Measurements from ENCODE around the gene ARHGEF17.
"Not testable (repeated sequence)": the region's sequence is repeated elsewhere in the genome, so short reads cannot be mapped to it uniquely, and the experiment has no call there.

The ARHGEF17 gene

GRCh38 chr11:73267122-73267846 is 40.8 kb upstream of the ARHGEF17 start:
- H3K4me3 ChIP-seq (ENCODE audit: low read length): no peak overlapping the region
- peaks cover 8% of the 10 kb centered on the region; the same call in 1 of the 2 replicates for H3K27me3 ChIP-seq (ENCODE audit: control insufficient read depth, insufficient read depth, low read length)
- H3K27ac ChIP-seq (ENCODE audit: low read length): no peak overlapping the region
- H3K9me3 ChIP-seq (ENCODE audit: control insufficient read depth, insufficient read depth, low read length): no peaks in the 10 kb centered on the region
- no peak for DNase-seq (ENCODE audit: low read depth, low spot score)
- no peaks in the 10 kb centered on the region; the same call in 1 of the 2 replicates for H3K36me3 ChIP-seq (ENCODE audit: control insufficient read depth, insufficient read depth, low read length)
- H3K4me1 ChIP-seq (ENCODE audit: control insufficient read depth, insufficient read depth, low read length): 0 out of 2 replicates have a peak, but pooled peaks cover 4% of the 10 kb centered on the region
- WGBS (ENCODE audit: insufficient coverage, insufficient read length): no CpG with 5 or more reads among the region's 3 CpGs

- H3K4me3 ChIP-seq (ENCODE audit: low read length): no peak overlapping the region
Observed at GRCh38 chr11:73267906-73268540, 40.1 kb upstream of the ARHGEF17 start.

DNA sequence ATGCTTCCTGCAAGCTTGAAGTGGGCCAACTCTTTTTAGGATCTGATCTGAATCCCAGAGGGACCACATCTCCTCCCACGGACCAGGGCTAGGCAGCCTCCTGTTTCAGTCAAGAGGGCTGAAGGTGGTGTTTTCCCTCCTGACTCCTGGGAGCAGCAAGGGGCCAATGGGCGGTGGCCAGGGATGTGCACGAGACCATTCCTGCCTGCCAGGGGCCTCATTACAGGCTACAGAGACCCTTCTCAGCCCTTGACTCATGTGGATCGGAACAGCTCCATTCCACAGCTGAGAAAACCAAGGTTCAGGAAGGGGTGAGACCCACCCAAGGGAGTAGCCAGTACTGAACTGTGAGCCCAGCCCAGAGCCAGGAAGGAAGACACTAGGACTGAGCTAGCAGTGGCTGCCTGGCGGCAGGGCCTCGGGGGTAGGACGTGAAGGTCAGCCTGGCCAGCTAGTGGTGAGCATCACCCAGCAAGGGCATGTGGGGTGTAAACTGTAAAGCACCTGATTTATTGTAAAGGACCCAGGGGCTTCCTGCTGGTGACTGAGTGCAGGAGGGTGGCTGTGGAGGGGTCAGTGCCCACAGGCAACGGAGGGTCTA is 39.3 kb upstream of the ARHGEF17 start:
- DNase-seq (ENCODE audit: low read depth, low spot score): no peak
- Histone ChIP-seq H3K4me1 (ENCODE audit: control insufficient read depth, insufficient read depth, low read length) (0 out of 2 replicates have a peak, but pooled peaks cover 4% of the 10 kb centered on the region), H3K36me3 (ENCODE audit: control insufficient read depth, insufficient read depth, low read length) (no peaks in the 10 kb centered on the region; the same call in 1 of the 2 replicates), H3K4me3 (ENCODE audit: low read length) (no peak overlapping the region), H3K27ac (ENCODE audit: low read length) (no peak overlapping the region), H3K27me3 (ENCODE audit: control insufficient read depth, insufficient read depth, low read length) (peaks cover 5% of the 10 kb centered on the region; the same call in 1 of the 2 replicates), H3K9me3 (ENCODE audit: control insufficient read depth, insufficient read depth, low read length) (no peaks in the 10 kb centered on the region)
- no CpG with 5 or more reads among the region's 8 CpGs for WGBS (ENCODE audit: insufficient coverage, insufficient read length)

More at GRCh38 chr11:73267906-73268540, 40.1 kb upstream of the ARHGEF17 start:
- no CpG with 5 or more reads among the region's 8 CpGs for WGBS (ENCODE audit: insufficient coverage, insufficient read length)
- Histone ChIP-seq H3K27me3 (ENCODE audit: control insufficient read depth, insufficient read depth, low read length) (peaks cover 5% of the 10 kb centered on the region; the same call in 1 of the 2 replicates), H3K9me3 (ENCODE audit: control insufficient read depth, insufficient read depth, low read length) (no peaks in the 10 kb centered on the region), H3K36me3 (ENCODE audit: control insufficient read depth, insufficient read depth, low read length) (no peaks in the 10 kb centered on the region; the same call in 1 of the 2 replicates), H3K27ac (ENCODE audit: low read length) (no peak overlapping the region), H3K4me1 (ENCODE audit: control insufficient read depth, insufficient read depth, low read length) (0 out of 2 replicates have a peak, but pooled peaks cover 4% of the 10 kb centered on the region)
- no peak for DNase-seq (ENCODE audit: low read depth, low spot score)

DNA sequence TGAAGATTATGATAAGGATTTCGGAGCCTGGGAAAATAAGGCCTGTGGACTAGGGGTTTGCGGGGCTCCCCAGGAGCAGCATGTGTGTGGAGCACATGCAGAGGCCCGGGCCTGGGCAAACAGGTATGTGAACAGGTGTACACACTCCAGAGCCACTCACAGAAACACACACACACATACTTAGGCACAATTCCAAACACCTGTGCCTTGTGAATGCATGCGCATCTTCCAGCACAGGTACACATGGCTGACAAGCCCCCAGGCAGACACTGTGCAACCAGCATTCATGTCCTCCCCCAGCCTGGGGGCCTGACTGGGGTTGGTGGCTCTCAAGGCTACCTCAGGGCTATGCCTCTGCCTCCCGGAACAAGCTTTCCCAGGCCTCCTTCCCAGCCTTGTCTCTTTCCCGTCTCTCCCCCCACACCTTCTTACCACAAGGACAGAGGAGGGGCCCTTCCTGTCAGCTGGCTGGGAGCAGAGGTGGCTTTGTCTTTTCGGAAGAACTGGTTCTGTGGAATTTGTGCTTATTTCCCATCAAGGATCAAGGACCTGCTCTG is 38.5 kb upstream of the ARHGEF17 start:
- WGBS (ENCODE audit: insufficient coverage, insufficient read length): no CpG with 5 or more reads among the region's 7 CpGs
- no peaks in the 10 kb centered on the region; the same call in 1 of the 2 replicates for H3K36me3 ChIP-seq (ENCODE audit: control insufficient read depth, insufficient read depth, low read length)
- no peak for DNase-seq (ENCODE audit: low read depth, low spot score)
- 0 out of 2 replicates have a peak, but pooled peaks cover 4% of the 10 kb centered on the region for H3K4me1 ChIP-seq (ENCODE audit: control insufficient read depth, insufficient read depth, low read length)
- no peaks in the 10 kb centered on the region for H3K9me3 ChIP-seq (ENCODE audit: control insufficient read depth, insufficient read depth, low read length)
- no peak overlapping the region for H3K4me3 ChIP-seq (ENCODE audit: low read length)
- peaks cover 5% of the 10 kb centered on the region; the same call in 1 of the 2 replicates for H3K27me3 ChIP-seq (ENCODE audit: control insufficient read depth, insufficient read depth, low read length)
- H3K27ac ChIP-seq (ENCODE audit: low read length): no peak overlapping the region

GRCh38 chr11:73270016-73270854 is 37.8 kb upstream of the ARHGEF17 start:
- H3K27ac ChIP-seq (ENCODE audit: low read length): no peak overlapping the region
- H3K4me3 ChIP-seq (ENCODE audit: low read length): no peak overlapping the region
- no CpG with 5 or more reads among the region's 7 CpGs for WGBS (ENCODE audit: insufficient coverage, insufficient read length)
- H3K4me1 ChIP-seq (ENCODE audit: control insufficient read depth, insufficient read depth, low read length): 0 out of 2 replicates have a peak, but pooled peaks cover 4% of the 10 kb centered on the region
- no peaks in the 10 kb centered on the region; the same call in 1 of the 2 replicates for H3K36me3 ChIP-seq (ENCODE audit: control insufficient read depth, insufficient read depth, low read length)
- H3K27me3 ChIP-seq (ENCODE audit: control insufficient read depth, insufficient read depth, low read length): no peaks in the 10 kb centered on the region; the same call in 1 of the 2 replicates
- DNase-seq (ENCODE audit: low read depth, low spot score): no peak
- H3K9me3 ChIP-seq (ENCODE audit: control insufficient read depth, insufficient read depth, low read length): no peaks in the 10 kb centered on the region

DNA sequence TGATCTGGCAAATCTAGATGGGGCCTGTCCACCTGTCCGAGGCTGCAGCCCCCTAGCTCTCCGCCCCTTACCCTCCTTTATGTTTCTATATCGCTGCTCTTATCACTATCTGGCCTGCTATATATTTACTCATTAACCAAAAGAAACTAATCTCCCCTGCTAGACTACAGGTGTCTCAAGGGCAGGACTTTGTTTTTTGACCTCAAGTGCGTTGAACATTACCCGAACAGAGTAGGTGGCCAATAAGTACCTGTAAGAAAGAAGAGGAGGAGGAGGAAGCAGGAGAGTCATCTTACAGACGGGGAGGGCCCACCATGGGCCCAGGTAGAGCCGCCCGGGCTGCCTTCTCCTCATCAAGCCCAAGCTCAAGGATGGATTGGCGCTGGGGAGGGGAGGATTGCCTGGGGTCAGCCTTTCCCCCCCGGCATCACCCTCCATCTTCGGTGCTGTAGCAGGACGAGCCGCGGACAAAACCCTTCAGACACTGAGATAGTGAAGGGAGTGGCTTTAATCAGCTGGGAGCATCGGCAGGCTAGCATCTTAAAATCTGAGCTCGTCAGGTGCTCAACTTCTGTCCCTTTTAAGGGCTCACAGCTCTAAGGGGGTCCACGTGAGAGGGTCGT is 37.1 kb upstream of the ARHGEF17 start:
- Histone ChIP-seq H3K27me3 (ENCODE audit: control insufficient read depth, insufficient read depth, low read length) (no peaks in the 10 kb centered on the region), H3K9me3 (ENCODE audit: control insufficient read depth, insufficient read depth, low read length) (no peaks in the 10 kb centered on the region), H3K4me3 (ENCODE audit: low read length) (no peak overlapping the region), H3K36me3 (ENCODE audit: control insufficient read depth, insufficient read depth, low read length) (no peaks in the 10 kb centered on the region; the same call in 1 of the 2 replicates), H3K27ac (ENCODE audit: low read length) (no peak overlapping the region), H3K4me1 (ENCODE audit: control insufficient read depth, insufficient read depth, low read length) (0 out of 2 replicates have a peak, but pooled peaks cover 4% of the 10 kb centered on the region)
- DNase-seq (ENCODE audit: low read depth, low spot score): no peak
- no CpG with 5 or more reads among the region's 18 CpGs for WGBS (ENCODE audit: insufficient coverage, insufficient read length)

DNA sequence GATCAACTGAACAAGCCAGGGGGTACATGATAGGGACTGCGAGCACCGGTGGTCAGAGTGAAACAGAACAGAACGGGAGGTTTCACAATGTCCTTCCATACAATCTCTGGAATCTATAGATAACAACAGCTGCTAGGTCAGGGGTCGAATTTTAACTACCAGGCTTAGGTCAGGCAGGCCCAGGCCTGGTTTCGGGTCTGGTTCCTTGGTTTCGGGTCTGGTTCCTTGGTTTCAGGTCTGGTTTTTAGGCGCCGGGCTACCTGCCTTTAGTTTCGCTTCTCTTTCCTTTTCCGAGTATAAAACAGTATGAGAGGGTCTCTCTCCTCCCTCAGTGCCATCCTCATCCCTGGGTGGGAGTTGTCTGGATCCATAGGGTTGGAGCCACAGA is 36.6 kb upstream of the ARHGEF17 start:
- not testable (repeated sequence) for H3K27me3 ChIP-seq (ENCODE audit: control insufficient read depth, insufficient read depth, low read length)
- WGBS (ENCODE audit: insufficient coverage, insufficient read length): no CpG with 5 or more reads among the region's 10 CpGs

GRCh38 chr11:73271936-73272679 is 36.0 kb upstream of the ARHGEF17 start, which contains the start of gene P2RY6:
Gene P2RY6, plus strand, starts transcription at chr11:73272338. Its CDS starts 24,181 bp downstream, at chr11:73296519.
- Histone ChIP-seq H3K4me1 (ENCODE audit: control insufficient read depth, insufficient read depth, low read length) (0 out of 2 replicates have a peak, but pooled peaks cover 4% of the 10 kb centered on the region), H3K27ac (ENCODE audit: low read length) (no peak within 1 kb of the TSS), H3K36me3 (ENCODE audit: control insufficient read depth, insufficient read depth, low read length) (no peaks in the 10 kb centered on the region; the same call in 1 of the 2 replicates), H3K9me3 (ENCODE audit: control insufficient read depth, insufficient read depth, low read length) (no peaks in the 10 kb centered on the region), H3K27me3 (ENCODE audit: control insufficient read depth, insufficient read depth, low read length) (no peaks in the 10 kb centered on the region), H3K4me3 (ENCODE audit: low read length) (no peak within 1 kb of the TSS)
- WGBS (ENCODE audit: insufficient coverage, insufficient read length): no CpG with 5 or more reads among the region's 17 CpGs
- DNase-seq (ENCODE audit: low read depth, low spot score): no peak

More for the DNA sequence above, 36.6 kb upstream of the ARHGEF17 start:
- not testable (repeated sequence) for DNase-seq (ENCODE audit: low read depth, low spot score); H3K4me1 ChIP-seq (ENCODE audit: control insufficient read depth, insufficient read depth, low read length); H3K4me3 ChIP-seq (ENCODE audit: low read length); H3K36me3 ChIP-seq (ENCODE audit: control insufficient read depth, insufficient read depth, low read length); H3K27ac ChIP-seq (ENCODE audit: low read length); H3K9me3 ChIP-seq (ENCODE audit: control insufficient read depth, insufficient read depth, low read length)

DNA sequence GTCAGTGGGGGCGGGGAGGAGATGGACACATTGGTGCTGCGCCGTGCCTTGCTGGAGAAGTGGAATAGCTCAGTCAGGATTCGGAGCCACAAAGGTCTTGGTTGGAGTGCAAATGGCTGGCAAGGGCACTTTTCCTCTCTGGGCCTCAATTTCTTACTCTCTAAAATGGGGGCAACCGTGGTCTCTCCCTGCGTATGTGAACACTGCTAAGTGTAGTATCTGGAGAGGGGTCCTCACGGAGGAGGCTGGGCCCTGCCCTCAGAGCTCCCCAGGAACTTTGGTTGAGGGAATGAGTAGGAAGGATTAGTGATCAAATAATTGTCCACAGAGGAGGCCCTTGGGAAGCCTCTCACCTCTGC is 35.4 kb upstream of the ARHGEF17 start:
- 0 out of 2 replicates have a peak, but pooled peaks cover 4% of the 10 kb centered on the region for H3K4me1 ChIP-seq (ENCODE audit: control insufficient read depth, insufficient read depth, low read length)
- WGBS (ENCODE audit: insufficient coverage, insufficient read length): no CpG with 5 or more reads among the region's 7 CpGs
- no peak for DNase-seq (ENCODE audit: low read depth, low spot score)
- H3K36me3 ChIP-seq (ENCODE audit: control insufficient read depth, insufficient read depth, low read length): no peaks in the 10 kb centered on the region; the same call in 1 of the 2 replicates
- no peak overlapping the region for H3K4me3 ChIP-seq (ENCODE audit: low read length)
- H3K27ac ChIP-seq (ENCODE audit: low read length): no peak overlapping the region
- H3K9me3 ChIP-seq (ENCODE audit: control insufficient read depth, insufficient read depth, low read length): no peaks in the 10 kb centered on the region
- H3K27me3 ChIP-seq (ENCODE audit: control insufficient read depth, insufficient read depth, low read length): no peaks in the 10 kb centered on the region

Data from iPS DF 6.9 (cell line).